Measurements from ENCODE around the gene ONECUT2.

Gene ONECUT2

GRCh38 chr18:57523171-57523956, 88.2 kb downstream of the ONECUT2 start:
- DNase-seq (ENCODE audit: low read depth) = no peak
- in situ Hi-C loops (cut with HindIII; ENCODE audit: low sequenced_read_pairs) = no loop called here
- TF ChIP-seq CTCF (IDR thresholded peaks at IDR 0.05; ENCODE audit: low read depth, low read length, missing control alignments) = no peak
- no peak overlapping the region for H3K4me3 ChIP-seq (ENCODE audit: low read depth, low read length)

GRCh38 chr18:57527556-57528229, 92.5 kb downstream of the ONECUT2 start:
- no peak for TF ChIP-seq CTCF (IDR thresholded peaks at IDR 0.05; ENCODE audit: low read depth, low read length, missing control alignments)
- no peak overlapping the region for H3K4me3 ChIP-seq (ENCODE audit: low read depth, low read length)
- DNase-seq (ENCODE audit: low read depth) = no peak
- in situ Hi-C loops (cut with HindIII; ENCODE audit: low sequenced_read_pairs) = no loop called here

GRCh38 chr18:57529151-57529550, 94.0 kb downstream of the ONECUT2 start:
- in situ Hi-C loops (cut with HindIII; ENCODE audit: low sequenced_read_pairs) = no loop called here
- no peak for TF ChIP-seq CTCF (IDR thresholded peaks at IDR 0.05; ENCODE audit: low read depth, low read length, missing control alignments)
- H3K4me3 ChIP-seq (ENCODE audit: low read depth, low read length) = no peak overlapping the region
- no peak for DNase-seq (ENCODE audit: low read depth)

- no peak for DNase-seq (ENCODE audit: low read depth)
- H3K4me3 ChIP-seq (ENCODE audit: low read depth, low read length) = no peak overlapping the region
- in situ Hi-C loops (cut with HindIII; ENCODE audit: low sequenced_read_pairs) = no loop called here
- no peak for TF ChIP-seq CTCF (IDR thresholded peaks at IDR 0.05; ENCODE audit: low read depth, low read length, missing control alignments)
These were observed 98.1 kb downstream of the ONECUT2 start for GRCh38 chr18:57533006-57533867.

- DNase-seq (ENCODE audit: low read depth) = no peak
- H3K4me3 ChIP-seq (ENCODE audit: low read depth, low read length) = no peak overlapping the region
- in situ Hi-C loops (cut with HindIII; ENCODE audit: low sequenced_read_pairs) = no loop called here
- TF ChIP-seq CTCF (IDR thresholded peaks at IDR 0.05; ENCODE audit: low read depth, low read length, missing control alignments) = no peak
These were observed 98.8 kb downstream of the ONECUT2 start for GRCh38 chr18:57533868-57534510.

- in situ Hi-C loops (cut with HindIII; ENCODE audit: low sequenced_read_pairs) = no loop called here
- no peak overlapping the region for H3K4me3 ChIP-seq (ENCODE audit: low read depth, low read length)
- no peak for DNase-seq (ENCODE audit: low read depth)
- TF ChIP-seq CTCF (IDR thresholded peaks at IDR 0.05; ENCODE audit: low read depth, low read length, missing control alignments) = no peak
These were observed 99.3 kb downstream of the ONECUT2 start for GRCh38 chr18:57534511-57534909.
